H1 (cell line): ENCODE data around the gene HOXA11.

Experiments
- BCL11A ChIP-seq, 2 experiments: IDR thresholded peaks; one replicate each; pipeline ENCODE4 v1.6.1; 2011; ENCODE audit warnings: low read depth in 2 of 2, low read length in 2 of 2, mild to moderate bottlenecking in 2 of 2
- EZH2 ChIP-seq: fragments of 200-600 bp; sonication (generic); IDR thresholded peaks from 2 replicates; pipeline ENCODE4 v1.7.1; 2012; ENCODE audit warnings: low read depth, mild to moderate bottlenecking, moderate library complexity, low read length, inconsistent platforms; ENCODE audit not compliant: severe bottlenecking
- PHF8 ChIP-seq: fragments of 200-600 bp; sonication (generic); conservative IDR thresholded peaks from 2 replicates; pipeline ENCODE4 v1.7.1; 2012; ENCODE audit warnings: low read depth, mild to moderate bottlenecking, inconsistent platforms, low read length, moderate library complexity
- POLR2A ChIP-seq, 2 experiments: IDR thresholded peaks; 1 replicate in 1 of 2; 2 replicates in 1 of 2; pipeline ENCODE4 v1.6.1; 2011; ENCODE audit warnings: low read depth in 2 of 2, low read length in 2 of 2, mild to moderate bottlenecking in 2 of 2; ENCODE audit errors: control extremely low read depth in 1 of 2
- POLR2AphosphoS5 ChIP-seq: IDR thresholded peaks from 2 replicates; pipeline ENCODE4 v1.6.1; 2011; ENCODE audit warnings: low read depth, low read length
- POU5F1 ChIP-seq: IDR thresholded peaks from 2 replicates; pipeline ENCODE4 v1.6.1; 2011; ENCODE audit warnings: low read depth, mild to moderate bottlenecking, low read length, moderate library complexity
- RFX5 ChIP-seq: IDR thresholded peaks from 2 replicates; pipeline ENCODE4 v1.6.1; 2011; ENCODE audit warnings: low read depth, low read length, improper control_type of control experiment, borderline replicate concordance
- RNF2 ChIP-seq: fragments of 200-900, 300-1000 bp; sonication (generic); IDR thresholded peaks from 2 replicates; pipeline ENCODE4 v1.7.1; 2016; ENCODE audit warnings: borderline replicate concordance, low read depth, mild to moderate bottlenecking, antibody characterized with exemption, low read length; ENCODE audit not compliant: poor library complexity, severe bottlenecking; ENCODE audit errors: missing control alignments
- SIN3A ChIP-seq, 2 experiments: IDR thresholded peaks in 1 of 2; conservative IDR thresholded peaks in 1 of 2; 2 replicates each; pipeline ENCODE4 v1.6.1; 2011 to 2012; ENCODE audit warnings: low read length in 2 of 2, improper control_type of control experiment in 1 of 2, low read depth in 1 of 2, mild to moderate bottlenecking in 1 of 2
- TCF12 ChIP-seq: IDR thresholded peaks from 2 replicates; pipeline ENCODE4 v1.6.1; 2011; ENCODE audit warnings: low read depth, mild to moderate bottlenecking, low read length
- TF ChIP-seq, protein P1 (sequence below), 3 experiments: IDR thresholded peaks; 1 replicate in 2 of 3; 2 replicates in 1 of 3; pipeline versions ENCODE4 v1.5.1 to v1.6.1; 2011; ENCODE audit warnings: low read length in 3 of 3, mild to moderate bottlenecking in 3 of 3, inconsistent platforms in 2 of 3, low read depth in 1 of 3, moderate library complexity in 1 of 3; ENCODE audit not compliant: insufficient read depth in 1 of 3; ENCODE audit errors: control extremely low read depth in 1 of 3

- no peak for TF ChIP-seq SIN3A (conservative IDR thresholded peaks at IDR 0.05 in 1 of 2, IDR thresholded peaks at IDR 0.05 in 1 of 2; ENCODE audit: low read depth in 1 of 2, low read length in 2 of 2)
- TF ChIP-seq, protein P1, sequence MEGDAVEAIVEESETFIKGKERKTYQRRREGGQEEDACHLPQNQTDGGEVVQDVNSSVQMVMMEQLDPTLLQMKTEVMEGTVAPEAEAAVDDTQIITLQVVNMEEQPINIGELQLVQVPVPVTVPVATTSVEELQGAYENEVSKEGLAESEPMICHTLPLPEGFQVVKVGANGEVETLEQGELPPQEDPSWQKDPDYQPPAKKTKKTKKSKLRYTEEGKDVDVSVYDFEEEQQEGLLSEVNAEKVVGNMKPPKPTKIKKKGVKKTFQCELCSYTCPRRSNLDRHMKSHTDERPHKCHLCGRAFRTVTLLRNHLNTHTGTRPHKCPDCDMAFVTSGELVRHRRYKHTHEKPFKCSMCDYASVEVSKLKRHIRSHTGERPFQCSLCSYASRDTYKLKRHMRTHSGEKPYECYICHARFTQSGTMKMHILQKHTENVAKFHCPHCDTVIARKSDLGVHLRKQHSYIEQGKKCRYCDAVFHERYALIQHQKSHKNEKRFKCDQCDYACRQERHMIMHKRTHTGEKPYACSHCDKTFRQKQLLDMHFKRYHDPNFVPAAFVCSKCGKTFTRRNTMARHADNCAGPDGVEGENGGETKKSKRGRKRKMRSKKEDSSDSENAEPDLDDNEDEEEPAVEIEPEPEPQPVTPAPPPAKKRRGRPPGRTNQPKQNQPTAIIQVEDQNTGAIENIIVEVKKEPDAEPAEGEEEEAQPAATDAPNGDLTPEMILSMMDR (IDR thresholded peaks at IDR 0.05; ENCODE audit: control extremely low read depth in 1 of 3, insufficient read depth in 1 of 3, low read depth in 1 of 3, low read length in 3 of 3): no peak
- TF ChIP-seq TCF12: no peak
- TF ChIP-seq RFX5: no peak
- TF ChIP-seq POLR2A (IDR thresholded peaks at IDR 0.05; ENCODE audit: control extremely low read depth in 1 of 2, low read depth in 2 of 2, low read length in 2 of 2): no peak
- no peak for TF ChIP-seq EZH2
- no peak for TF ChIP-seq BCL11A (IDR thresholded peaks at IDR 0.05; ENCODE audit: low read depth in 2 of 2, low read length in 2 of 2)
- TF ChIP-seq RNF2: no peak
- TF ChIP-seq PHF8: no peak
- TF ChIP-seq POLR2AphosphoS5: no peak
- TF ChIP-seq POU5F1: no peak
Measured at GRCh38 chr7:27132978-27133377, 52.1 kb downstream of the HOXA11 start.
